Stimulated activated naive CD4-positive, alpha-beta T cell treated with Interleukin-2 at 50 U/mL for 16 hours (primary cell): ENCODE measurements around the gene BIRC3.
"Not testable (repeated sequence)": the region's sequence is repeated elsewhere in the genome, so short reads cannot be mapped to it uniquely, and the experiment has no call there.

Source experiments
- DNase-seq: peaks from one replicate; lab custom pipeline; 2025; lab: John Stamatoyannopoulos, UW

The BIRC3 gene

GRCh38 chr11:102325088-102325487, 7.8 kb downstream of the BIRC3 start:
- DNase-seq, result no peak

- DNase-seq, result no peak
These were observed 11.5 kb downstream of the BIRC3 start for GRCh38 chr11:102328748-102329147.

GRCh38 chr11:102330231-102330630, 12.9 kb downstream of the BIRC3 start:
- DNase-seq, result no peak

- DNase-seq, result no peak
These were observed 14.1 kb downstream of the BIRC3 start for GRCh38 chr11:102331341-102331740.

GRCh38 chr11:102332611-102332994, 15.3 kb downstream of the BIRC3 start:
- DNase-seq, result no peak

GRCh38 chr11:102338479-102339010, 21.3 kb downstream of the BIRC3 start:
- DNase-seq, result no peak

- DNase-seq, result not testable (repeated sequence)
These were observed 24.0 kb downstream of the BIRC3 start for GRCh38 chr11:102341311-102341710.

GRCh38 chr11:102341844-102342318, 24.6 kb downstream of the BIRC3 start:
- peak; percentile 58 for DNase-seq

- no peak for DNase-seq
These were observed 26.5 kb downstream of the BIRC3 start for GRCh38 chr11:102343809-102344208.

- no peak for DNase-seq
These were observed 28.6 kb downstream of the BIRC3 start for GRCh38 chr11:102345904-102346303.

GRCh38 chr11:102346456-102346747, 29.1 kb downstream of the BIRC3 start:
- DNase-seq, result no peak

- peak; percentile 92 for DNase-seq
These were observed 29.6 kb downstream of the BIRC3 start, which contains the start of gene BIRC2 for GRCh38 chr11:102346748-102347461. BIRC2 (plus strand) TSS chr11:102347214; CDS start chr11:102349855, 2,641 bp downstream.

GRCh38 chr11:102347462-102348370, 30.4 kb downstream of the BIRC3 start:
- no peak for DNase-seq

- no peak for DNase-seq
These were observed 39.8 kb downstream of the BIRC3 start for GRCh38 chr11:102357116-102357515.

GRCh38 chr11:102359372-102359771, 42.1 kb downstream of the BIRC3 start:
- DNase-seq, result no peak

- no peak for DNase-seq
These were observed 43.4 kb downstream of the BIRC3 start for GRCh38 chr11:102360681-102361080.

- DNase-seq, result no peak
These were observed 44.1 kb downstream of the BIRC3 start for GRCh38 chr11:102361086-102362031.

- no peak for DNase-seq
These were observed 47.7 kb downstream of the BIRC3 start for GRCh38 chr11:102364991-102365390.

- no peak for DNase-seq
These were observed 50.1 kb downstream of the BIRC3 start for GRCh38 chr11:102367364-102367763.

- no peak for DNase-seq
These were observed 51.2 kb downstream of the BIRC3 start for GRCh38 chr11:102368472-102368871.

GRCh38 chr11:102374633-102375424, 57.5 kb downstream of the BIRC3 start:
- not testable (repeated sequence) for DNase-seq
